HCT116 (cell line): ENCODE measurements around the gene WASF2. TPM values are rescaled to one million over a fixed set of nuclear protein-coding genes. Genes with fewer than 3 reads are reported as not detected.

Source experiments
- ATAC-seq: fragments of 200-7000 bp; cut with Tn5 transposase; 2 replicates; pipeline ENCODE4 v1.9.1; 2020; ENCODE audit warnings: mild to moderate bottlenecking, moderate library complexity
- BruUV-seq: library from RNA; stranded (reverse); fragments of 400-500 nt; replicated peaks from 2 replicates; lab custom pipeline; 2021; lab: Mats Ljungman, UMichigan
- CTCF ChIA-PET: fragments of 300-600 bp; sonication (Branson Sonifier 250); formaldehyde crosslinking; loops from one replicate; lab custom pipeline; 2021; ENCODE audit warnings: antibody characterized with exemption; lab: Charles Lee
- POLR2A ChIA-PET: fragments of 300-600, 350-600 bp; sonication (Branson Sonifier 250); formaldehyde crosslinking; loops from one replicate; lab custom pipeline; 2021; ENCODE audit warnings: antibody characterized with exemption; lab: Charles Lee
- RAD21 ChIA-PET, 2 experiments: fragments of 300-600 bp; sonication (Branson Sonifier 250); formaldehyde crosslinking; loops; one replicate each; lab custom pipeline; 2023; ENCODE audit warnings: low total read pairs in 2 of 2; ENCODE audit not compliant: uncharacterized antibody in 2 of 2, unreplicated experiment in 2 of 2, low non-redundant PET in 1 of 2; lab: Charles Lee
- DNase-seq: peaks from one replicate; pipeline ENCODE4 v3.0.0-alpha.2; 2010; ENCODE audit warnings: low read depth, low spot score
- H2AFZ ChIP-seq: fragments of 200-600 bp; shearing (Covaris generic), sonication (generic); 2 replicates; pipeline ENCODE4 v1.6.1; 2017; ENCODE audit warnings: low read depth, mixed run types, mixed read lengths, antibody characterized with exemption, low read length; ENCODE audit not compliant: poor library complexity, severe bottlenecking
- H3K27ac ChIP-seq: 2 replicates; pipeline ENCODE4 v1.5.1; 2012; ENCODE audit warnings: low read depth, low read length
- H3K27me3 ChIP-seq: fragments of 200-600 bp; sonication (generic); 2 replicates; pipeline ENCODE4 v1.6.1; 2016; ENCODE audit warnings: mixed run types, low read length, mixed read lengths; ENCODE audit not compliant: insufficient read depth
- H3K36me3 ChIP-seq, 2 experiments: fragments of 200-500 bp in 1 of 2; fragments of 200-600 bp in 1 of 2; sonication (Bioruptor generic) in 1 of 2; sonication (generic) in 1 of 2; 2 replicates each; pipeline versions ENCODE4 v1.5.1 to v1.6.1; 2014 to 2016; ENCODE audit warnings: low read length in 2 of 2, inconsistent platforms in 1 of 2, mixed read lengths in 1 of 2, mixed run types in 1 of 2; ENCODE audit not compliant: insufficient read depth in 2 of 2, control insufficient read depth in 1 of 2
- H3K4me1 ChIP-seq, 2 experiments: fragments of 200-600 bp in 1 of 2; sonication (generic) in 1 of 2; 2 replicates each; pipeline versions ENCODE4 v1.5.1 to v1.6.1; 2012 to 2017; ENCODE audit warnings: low read length in 2 of 2, inconsistent platforms in 1 of 2, mild to moderate bottlenecking in 1 of 2, mixed read lengths in 1 of 2, mixed run types in 1 of 2, moderate library complexity in 1 of 2; ENCODE audit not compliant: insufficient read depth in 2 of 2, control insufficient read depth in 1 of 2
- H3K4me2 ChIP-seq: fragments of 200-600 bp; sonication (generic); 2 replicates; pipeline ENCODE4 v1.6.1; 2017; ENCODE audit warnings: mixed run types, low read length, mixed read lengths
- H3K4me3 ChIP-seq, 2 experiments: fragments of 200-600 bp in 1 of 2; sonication (generic) in 1 of 2; replicated peaks in 1 of 2; 2 replicates each; pipeline ENCODE4 v1.5.1; 2011 to 2016; ENCODE audit warnings: low read length in 2 of 2, control low read depth in 1 of 2, low read depth in 1 of 2, mild to moderate bottlenecking in 1 of 2, mixed read lengths in 1 of 2, mixed run types in 1 of 2
- H3K79me2 ChIP-seq: fragments of 200-600 bp; sonication (generic); 2 replicates; pipeline ENCODE4 v1.6.1; 2017; ENCODE audit warnings: mild to moderate bottlenecking, mixed run types, low read length, moderate library complexity, mixed read lengths; ENCODE audit not compliant: insufficient read depth
- H3K9ac ChIP-seq: fragments of 200-600 bp; sonication (generic); 2 replicates; pipeline ENCODE4 v1.6.1; 2016; ENCODE audit warnings: low read length, mixed read lengths
- H3K9me2 ChIP-seq: fragments of 200-600 bp; sonication (generic), shearing (Covaris generic); 2 replicates; pipeline ENCODE4 v1.6.1; 2017; ENCODE audit warnings: mixed run types, mild to moderate bottlenecking, moderate library complexity; ENCODE audit not compliant: insufficient read depth
- H3K9me3 ChIP-seq, 2 experiments: fragments of 200-500 bp in 1 of 2; fragments of 200-600 bp in 1 of 2; sonication (Bioruptor generic) in 1 of 2; sonication (generic) in 1 of 2; 2 replicates each; pipeline ENCODE4 v1.6.1; 2014 to 2017; ENCODE audit warnings: low read length in 2 of 2, mixed read lengths in 2 of 2, inconsistent platforms in 1 of 2, low read depth in 1 of 2, mild to moderate bottlenecking in 1 of 2, mixed run types in 1 of 2, moderate library complexity in 1 of 2; ENCODE audit not compliant: control insufficient read depth in 1 of 2, insufficient read depth in 1 of 2
- H4K20me1 ChIP-seq: fragments of 200-600 bp; sonication (generic), shearing (Covaris generic); 2 replicates; pipeline ENCODE4 v1.6.1; 2017; ENCODE audit warnings: mixed run types, mild to moderate bottlenecking, moderate library complexity; ENCODE audit not compliant: insufficient read depth
- ATF3 ChIP-seq: IDR thresholded peaks from 2 replicates; pipeline ENCODE4 v1.6.1; 2012
- CBX3 ChIP-seq: IDR thresholded peaks from 2 replicates; pipeline ENCODE4 v1.6.1; 2012; ENCODE audit warnings: low read depth
- CTCF ChIP-seq, 3 experiments: fragments of 200-600 bp in 1 of 3; sonication (generic) in 1 of 3; IDR thresholded peaks in 2 of 3; conservative IDR thresholded peaks in 1 of 3; 2 replicates each; pipeline ENCODE4 v1.5.1; 2012 to 2017; ENCODE audit warnings: low read depth in 2 of 3, low read length in 2 of 3, antibody characterized with exemption in 1 of 3, borderline replicate concordance in 1 of 3, control low read depth in 1 of 3, mild to moderate bottlenecking in 1 of 3, mixed read lengths in 1 of 3, mixed run types in 1 of 3, moderate library complexity in 1 of 3; ENCODE audit not compliant: insufficient read depth in 1 of 3
- POLR2A ChIP-seq: IDR thresholded peaks from 2 replicates; pipeline ENCODE4 v1.7.0; 2011; ENCODE audit warnings: borderline replicate concordance; ENCODE audit not compliant: insufficient read depth, insufficient read length; ENCODE audit errors: extremely low read depth
- RAD21 ChIP-seq: IDR thresholded peaks from 2 replicates; pipeline ENCODE4 v1.6.1; 2012; ENCODE audit warnings: low read depth, mild to moderate bottlenecking
- ZFX ChIP-seq: fragments of 450-650 bp; IDR thresholded peaks from 2 replicates; pipeline ENCODE4 v1.6.1; 2017
- intact Hi-C: fragments of 100-400 bp; cut with micrococcal nuclease; formaldehyde crosslinking; loops from 2 replicates; pipeline ENCODE4 v1.10.0; 2022
- total RNA-seq: library from RNA; stranded (reverse); gene quantifications from one replicate; pipeline ENCODE4 v1.2.1, GENCODE V29; 2021; ENCODE audit not compliant: unreplicated experiment

Gene WASF2
- total RNA-seq, 1 experiment from 2014 or later = 111 TPM

- TSS peak; percentile 69 for BruUV-seq
- H3K79me2 ChIP-seq = peaks cover 25% of the 10 kb centered on the region
- H3K9me2 ChIP-seq = no peaks in the 10 kb centered on the region
- peaks cover 17 to 43% of the 10 kb centered on the region in 2 experiments for H3K4me1 ChIP-seq
- no peaks in the 10 kb centered on the region for H3K27me3 ChIP-seq
- H3K4me3 ChIP-seq = peak overlapping the region; percentile 96 to 99
- peak overlapping the region; percentile 86 for H3K4me2 ChIP-seq
- ChIA-PET POLR2A (interaction anchor here (0.7 kb wide), 1 partner anchor 27 kb away, joined by 5 read pairs; no protein-coding TSS in a partner anchor), RAD21 (interaction anchor here in 1 of 2 experiments (0.6 kb wide), 2 partner anchors 49 to 55 kb away, joined by 3 to 5 read pairs; no protein-coding TSS in a partner anchor), CTCF (interaction anchor here (0.6 to 3.3 kb wide), 6 partner anchors 20 to 269 kb away, joined by 3 to 21 read pairs (median 3); no protein-coding TSS in a partner anchor)
- peak overlapping the region; percentile 100 for H3K9ac ChIP-seq
- H3K27ac ChIP-seq = peak overlapping the region; percentile 88
- peaks cover 0 to 12% of the 10 kb centered on the region in 2 experiments; a peak in 1 of 4 replicates for H3K36me3 ChIP-seq
- H4K20me1 ChIP-seq = no peaks in the 10 kb centered on the region
- intact Hi-C loops = loop anchor here (2.0 kb wide), 1 partner anchor 348 kb away; no protein-coding TSS in a partner anchor
- no peak overlapping the region for H2AFZ ChIP-seq
- ATAC-seq = peak; percentile 33
- DNase-seq = no peak
- peak in 2 of 3 experiments; percentile 35 to 47; a peak in 4 of 6 replicates for TF ChIP-seq CTCF (IDR thresholded peaks at IDR 0.05 in 2 of 3, conservative IDR thresholded peaks at IDR 0.05 in 1 of 3; ENCODE audit: borderline replicate concordance in 1 of 3, insufficient read depth in 1 of 3, low read depth in 2 of 3, low read length in 2 of 3)
- no peak for TF ChIP-seq ATF3
- peak; percentile 46; the same call in 1 of the 2 replicates for TF ChIP-seq ZFX
- TF ChIP-seq RAD21 = 0 out of 2 replicates have a peak, but pooled peaks have one; percentile 21
- TF ChIP-seq CBX3 = no peak
- TF ChIP-seq POLR2A = no peak
- H3K9me3 ChIP-seq = no peaks in the 10 kb centered on the region
Measured at GRCh38 chr1:27392778-27393635, 97.0 kb downstream of the WASF2 start.
